ENCODE data around the gene IL9R.

GRCh38 chrX:155988859-155989258, 8.6 kb upstream of the IL9R start:
- no peak for TF ChIP-seq BHLHE40 (IDR thresholded peaks at IDR 0.05; ENCODE audit: low read depth, low read length)
- no peak for TF ChIP-seq MAFK (IDR thresholded peaks at IDR 0.05; ENCODE audit: low read depth, low read length)
- TF ChIP-seq RFX5 (IDR thresholded peaks at IDR 0.05; ENCODE audit: low read depth, low read length) = no peak
- no peak for TF ChIP-seq CTCF (conservative IDR thresholded peaks at IDR 0.05; ENCODE audit: low read depth, low read length)
